CD8-positive, alpha-beta memory T cell (primary cell): ENCODE data around the gene CCSER1. TPM values are rescaled to one million over a fixed set of nuclear protein-coding genes. Genes with fewer than 3 reads are reported as not detected.

ENCODE experiments used
- CTCF ChIA-PET: fragments of 350-600 bp; sonication (Branson Sonifier 250); formaldehyde crosslinking; loops from one replicate; lab custom pipeline; 2021; ENCODE audit warnings: antibody characterized with exemption; lab: Charles Lee
- POLR2A ChIA-PET: fragments of 350-600 bp; sonication (Branson Sonifier 250); formaldehyde crosslinking; loops from one replicate; lab custom pipeline; 2021; ENCODE audit warnings: antibody characterized with exemption; lab: Charles Lee
- DNase-seq, 5 donors: peaks; one replicate each; pipeline versions ENCODE4 v3.0.0 to v3.0.0-alpha.2; 2020 to 2022; ENCODE audit warnings: mixed read lengths in 1 of 5
- H3K27ac ChIP-seq: one replicate; pipeline ENCODE4 v1.7.0; 2013; ENCODE audit warnings: low read depth, mild to moderate bottlenecking, low read length, moderate library complexity
- H3K27me3 ChIP-seq: 2 replicates; pipeline ENCODE4 v1.7.0; 2013; ENCODE audit warnings: low read length, mild to moderate bottlenecking; ENCODE audit not compliant: insufficient read depth, poor library complexity, severe bottlenecking
- H3K36me3 ChIP-seq: 2 replicates; pipeline ENCODE4 v1.7.0; 2013; ENCODE audit warnings: mild to moderate bottlenecking, low read length, moderate library complexity; ENCODE audit not compliant: insufficient read depth
- H3K4me1 ChIP-seq: 2 replicates; pipeline ENCODE4 v1.7.0; 2013; ENCODE audit warnings: mild to moderate bottlenecking, low read length, moderate library complexity; ENCODE audit not compliant: insufficient read depth
- H3K4me3 ChIP-seq: 2 replicates; pipeline ENCODE4 v1.7.0; 2013; ENCODE audit warnings: mild to moderate bottlenecking, low read length
- H3K9me3 ChIP-seq: 2 replicates; pipeline ENCODE4 v1.7.0; 2013; ENCODE audit warnings: mild to moderate bottlenecking, low read length
- H3K27ac Mint-ChIP-seq, 8 donors: one replicate each; pipeline ENCODE4 v1.8.0; 2020 to 2021; ENCODE audit warnings: mixed read lengths in 8 of 8, mild to moderate bottlenecking in 6 of 8, inconsistent platforms in 3 of 8, moderate library complexity in 3 of 8
- H3K27me3 Mint-ChIP-seq, 2 donors: one replicate each; pipeline ENCODE4 v1.8.0; 2020 to 2021; ENCODE audit warnings: mixed read lengths in 2 of 2, mild to moderate bottlenecking in 1 of 2, moderate library complexity in 1 of 2
- H3K36me3 Mint-ChIP-seq, 3 donors: one replicate each; pipeline ENCODE4 v1.8.0; 2020 to 2021; ENCODE audit warnings: mixed read lengths in 3 of 3, inconsistent platforms in 1 of 3, mild to moderate bottlenecking in 1 of 3
- H3K4me1 Mint-ChIP-seq, 3 donors: one replicate each; pipeline ENCODE4 v1.8.0; 2020 to 2021; ENCODE audit warnings: mixed read lengths in 3 of 3, inconsistent platforms in 1 of 3, mild to moderate bottlenecking in 1 of 3
- H3K4me3 Mint-ChIP-seq, 7 donors: one replicate each; pipeline ENCODE4 v1.8.0; 2020 to 2021; ENCODE audit warnings: mixed read lengths in 7 of 7, mild to moderate bottlenecking in 6 of 7, moderate library complexity in 4 of 7, inconsistent platforms in 2 of 7
- H3K9me3 Mint-ChIP-seq, 5 donors: one replicate each; pipeline ENCODE4 v1.8.0; 2020 to 2022; ENCODE audit warnings: mixed read lengths in 5 of 5, mild to moderate bottlenecking in 3 of 5, moderate library complexity in 2 of 5, inconsistent platforms in 1 of 5
- polyA plus RNA-seq: library from polyadenylated mRNA; unstranded; fragments of 300-500 nt; fragmentation: Illumina TruSeq; gene quantifications from one replicate; pipeline ENCODE4 v1.2.3, GENCODE V29; 2021
- total RNA-seq, 2 experiments: library from RNA; stranded (reverse); gene quantifications; one replicate each; pipeline ENCODE4 v1.2.3, GENCODE V29; 2021

Gene CCSER1
- total and polyA plus RNA-seq, 3 experiments from 2014 or later = 0.12 to 0.20 TPM; not detected in 1

DNA sequence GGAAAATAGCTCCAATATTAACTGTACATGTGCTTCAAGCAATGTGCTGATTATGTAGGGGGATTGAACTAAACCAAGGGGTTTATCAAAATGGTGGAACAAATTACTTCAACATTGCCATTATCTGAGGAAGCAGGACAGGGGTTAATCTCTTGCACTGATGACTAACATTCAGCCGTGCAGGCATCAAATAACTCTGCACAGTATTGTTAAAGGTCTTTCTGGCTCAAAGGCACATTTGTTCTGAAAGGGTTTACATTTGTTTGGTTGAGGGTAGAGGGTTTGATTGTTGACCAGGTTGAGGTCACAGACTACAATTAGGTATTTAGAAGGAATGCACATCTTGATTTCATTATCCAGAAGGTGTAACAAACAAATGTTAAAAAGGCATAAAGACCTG, 32.2 kb upstream of the CCSER1 start:
- no peaks in the 10 kb centered on the region for H3K4me1 Mint-ChIP-seq
- H3K4me3 ChIP-seq = no peak overlapping the region
- DNase-seq = no peak
- no peaks in the 10 kb centered on the region for H3K27me3 ChIP-seq
- H3K4me3 Mint-ChIP-seq = no peak overlapping the region
- ChIA-PET POLR2A (no interaction called here), CTCF (no interaction called here)
- H3K4me1 ChIP-seq = no peaks in the 10 kb centered on the region
- H3K36me3 ChIP-seq = no peaks in the 10 kb centered on the region
- H3K9me3 ChIP-seq = no peaks in the 10 kb centered on the region
- no peak overlapping the region for H3K27ac ChIP-seq
- H3K27ac Mint-ChIP-seq = no peak overlapping the region
- no peaks in the 10 kb centered on the region for H3K9me3 Mint-ChIP-seq
- no peaks in the 10 kb centered on the region for H3K36me3 Mint-ChIP-seq
- peaks cover 2 to 4% of the 10 kb centered on the region in 2 donors for H3K27me3 Mint-ChIP-seq

- ChIA-PET POLR2A (no interaction called here), CTCF (no interaction called here)
- H3K36me3 Mint-ChIP-seq = no peaks in the 10 kb centered on the region
- no peak overlapping the region for H3K4me3 Mint-ChIP-seq
- H3K27me3 Mint-ChIP-seq = peaks cover 0 to 3% of the 10 kb centered on the region in 2 donors
- Histone ChIP-seq H3K9me3 (no peaks in the 10 kb centered on the region), H3K27ac (no peak overlapping the region), H3K4me3 (no peak overlapping the region), H3K27me3 (no peaks in the 10 kb centered on the region), H3K36me3 (no peaks in the 10 kb centered on the region), H3K4me1 (no peaks in the 10 kb centered on the region)
- H3K27ac Mint-ChIP-seq = no peak overlapping the region
- DNase-seq = no peak
- H3K4me1 Mint-ChIP-seq = no peaks in the 10 kb centered on the region
- no peaks in the 10 kb centered on the region for H3K9me3 Mint-ChIP-seq
Observed at GRCh38 chr4:90099812-90100211, 27.4 kb upstream of the CCSER1 start.

GRCh38 chr4:90103991-90104390, 23.2 kb upstream of the CCSER1 start:
- no peak for DNase-seq
- H3K27me3 ChIP-seq = no peaks in the 10 kb centered on the region
- H3K27ac ChIP-seq = no peak overlapping the region
- H3K27ac Mint-ChIP-seq = no peak overlapping the region
- no peaks in the 10 kb centered on the region for H3K9me3 ChIP-seq
- no peaks in the 10 kb centered on the region for H3K9me3 Mint-ChIP-seq
- ChIA-PET POLR2A (no interaction called here), CTCF (no interaction called here)
- no peaks in the 10 kb centered on the region for H3K4me1 Mint-ChIP-seq
- H3K27me3 Mint-ChIP-seq = no peaks in the 10 kb centered on the region
- H3K36me3 Mint-ChIP-seq = no peaks in the 10 kb centered on the region
- H3K4me3 Mint-ChIP-seq = no peak overlapping the region
- no peaks in the 10 kb centered on the region for H3K36me3 ChIP-seq
- no peak overlapping the region for H3K4me3 ChIP-seq
- H3K4me1 ChIP-seq = no peaks in the 10 kb centered on the region

GRCh38 chr4:90105274-90105673, 21.9 kb upstream of the CCSER1 start:
- ChIA-PET CTCF (no interaction called here), POLR2A (no interaction called here)
- no peaks in the 10 kb centered on the region for H3K9me3 ChIP-seq
- no peak overlapping the region for H3K4me3 ChIP-seq
- H3K4me1 Mint-ChIP-seq = no peaks in the 10 kb centered on the region
- no peaks in the 10 kb centered on the region for H3K27me3 ChIP-seq
- H3K4me3 Mint-ChIP-seq = no peak overlapping the region
- no peak for DNase-seq
- H3K27ac Mint-ChIP-seq = no peak overlapping the region
- H3K27me3 Mint-ChIP-seq = no peaks in the 10 kb centered on the region
- H3K4me1 ChIP-seq = no peaks in the 10 kb centered on the region
- no peak overlapping the region for H3K27ac ChIP-seq
- H3K36me3 ChIP-seq = no peaks in the 10 kb centered on the region
- H3K36me3 Mint-ChIP-seq = no peaks in the 10 kb centered on the region
- no peaks in the 10 kb centered on the region for H3K9me3 Mint-ChIP-seq

- no peaks in the 10 kb centered on the region for H3K4me1 Mint-ChIP-seq
- peaks cover 0 to 2% (median 0%) of the 10 kb centered on the region in 5 donors for H3K9me3 Mint-ChIP-seq
- no peak overlapping the region for H3K27ac Mint-ChIP-seq
- no peaks in the 10 kb centered on the region for H3K36me3 Mint-ChIP-seq
- H3K4me3 Mint-ChIP-seq = no peak overlapping the region
- no peak overlapping the region for H3K27ac ChIP-seq
- H3K4me1 ChIP-seq = no peaks in the 10 kb centered on the region
- no peaks in the 10 kb centered on the region for H3K36me3 ChIP-seq
- H3K4me3 ChIP-seq = no peak overlapping the region
- H3K27me3 ChIP-seq = no peaks in the 10 kb centered on the region
- ChIA-PET CTCF (no interaction called here), POLR2A (no interaction called here)
- peaks cover 0 to 1% of the 10 kb centered on the region in 2 donors for H3K27me3 Mint-ChIP-seq
- H3K9me3 ChIP-seq = no peaks in the 10 kb centered on the region
- no peak for DNase-seq
Observed at GRCh38 chr4:90112715-90113114, 14.5 kb upstream of the CCSER1 start.

DNA sequence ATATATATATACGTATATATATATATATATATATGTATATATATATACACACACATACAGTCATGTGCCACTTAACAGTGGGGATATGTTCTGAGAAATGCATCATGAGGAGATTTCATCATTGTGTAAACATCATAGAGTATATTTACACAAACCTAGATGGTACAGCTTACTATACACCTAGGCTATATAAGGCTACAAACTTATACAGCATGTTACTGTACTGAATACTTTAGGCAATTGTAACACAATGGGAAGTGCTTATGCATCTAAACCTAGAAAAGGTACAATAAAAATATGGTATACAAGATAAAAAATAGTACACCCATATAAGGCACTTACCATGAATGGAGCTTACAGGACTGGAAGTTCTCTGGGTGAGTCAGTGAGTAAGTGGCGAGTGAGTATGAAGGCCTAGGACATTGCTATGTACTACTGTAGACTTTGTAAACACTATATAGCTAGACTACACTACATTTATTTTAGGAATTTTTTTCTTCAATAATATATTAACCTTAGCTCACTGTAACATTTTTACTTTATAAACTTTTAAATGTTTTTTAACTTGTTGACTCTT, 13.2 kb upstream of the CCSER1 start:
- Histone ChIP-seq H3K4me1 (no peaks in the 10 kb centered on the region), H3K36me3 (no peaks in the 10 kb centered on the region), H3K9me3 (no peaks in the 10 kb centered on the region), H3K27ac (no peak overlapping the region), H3K27me3 (no peaks in the 10 kb centered on the region), H3K4me3 (no peak overlapping the region)
- H3K4me3 Mint-ChIP-seq = no peak overlapping the region
- no peak for DNase-seq
- ChIA-PET POLR2A (no interaction called here), CTCF (no interaction called here)
- no peaks in the 10 kb centered on the region for H3K4me1 Mint-ChIP-seq
- no peaks in the 10 kb centered on the region for H3K36me3 Mint-ChIP-seq
- H3K9me3 Mint-ChIP-seq = peaks cover 0 to 2% (median 0%) of the 10 kb centered on the region in 5 donors
- peaks cover 0 to 1% of the 10 kb centered on the region in 2 donors for H3K27me3 Mint-ChIP-seq
- no peak overlapping the region for H3K27ac Mint-ChIP-seq

- Mint-ChIP-seq H3K4me3 (no peak overlapping the region), H3K4me1 (no peaks in the 10 kb centered on the region), H3K9me3 (peaks cover 0 to 2% (median 0%) of the 10 kb centered on the region in 5 donors), H3K27ac (no peak overlapping the region), H3K27me3 (peaks cover 1 to 7% of the 10 kb centered on the region in 2 donors), H3K36me3 (no peaks in the 10 kb centered on the region)
- DNase-seq = no peak
- no peaks in the 10 kb centered on the region for H3K36me3 ChIP-seq
- H3K27me3 ChIP-seq = no peaks in the 10 kb centered on the region
- ChIA-PET CTCF (no interaction called here), POLR2A (no interaction called here)
- no peak overlapping the region for H3K27ac ChIP-seq
- no peaks in the 10 kb centered on the region for H3K4me1 ChIP-seq
- H3K4me3 ChIP-seq = no peak overlapping the region
- no peaks in the 10 kb centered on the region for H3K9me3 ChIP-seq
Observed at GRCh38 chr4:90118527-90119195, 8.5 kb upstream of the CCSER1 start.

DNA sequence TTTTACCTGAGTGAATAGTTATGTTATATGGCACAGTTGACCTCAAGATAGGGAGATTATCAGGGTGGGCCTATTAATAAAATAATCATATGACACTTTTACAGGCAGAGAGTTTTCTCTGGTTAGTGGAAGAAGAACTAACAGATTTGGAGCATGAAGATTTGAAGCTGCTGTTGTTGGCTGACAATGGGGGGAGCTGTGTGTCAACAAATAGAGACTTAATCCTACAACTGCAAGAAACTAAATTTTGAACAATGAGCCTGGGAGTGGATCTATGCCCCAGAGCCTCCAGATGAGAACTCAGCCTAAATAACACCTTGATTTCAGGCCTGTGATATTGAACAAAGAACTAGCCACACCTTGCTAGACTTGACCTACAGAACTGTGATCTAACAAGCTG, 7.2 kb upstream of the CCSER1 start:
- POLR2A ChIA-PET = no interaction called here

More for the DNA sequence above, 7.2 kb upstream of the CCSER1 start:
- Histone ChIP-seq H3K9me3 (no peaks in the 10 kb centered on the region), H3K27me3 (no peaks in the 10 kb centered on the region), H3K4me1 (no peaks in the 10 kb centered on the region), H3K4me3 (no peak overlapping the region), H3K27ac (no peak overlapping the region), H3K36me3 (no peaks in the 10 kb centered on the region)
- Mint-ChIP-seq H3K36me3 (no peaks in the 10 kb centered on the region), H3K4me3 (no peak overlapping the region), H3K9me3 (peaks cover 0 to 2% (median 0%) of the 10 kb centered on the region in 5 donors), H3K4me1 (no peaks in the 10 kb centered on the region), H3K27me3 (peaks cover 3 to 15% of the 10 kb centered on the region in 2 donors), H3K27ac (no peak overlapping the region)
- DNase-seq = no peak
- CTCF ChIA-PET = no interaction called here
